ENCODE results near the gene TIE1.

- TF ChIP-seq, protein P1, sequence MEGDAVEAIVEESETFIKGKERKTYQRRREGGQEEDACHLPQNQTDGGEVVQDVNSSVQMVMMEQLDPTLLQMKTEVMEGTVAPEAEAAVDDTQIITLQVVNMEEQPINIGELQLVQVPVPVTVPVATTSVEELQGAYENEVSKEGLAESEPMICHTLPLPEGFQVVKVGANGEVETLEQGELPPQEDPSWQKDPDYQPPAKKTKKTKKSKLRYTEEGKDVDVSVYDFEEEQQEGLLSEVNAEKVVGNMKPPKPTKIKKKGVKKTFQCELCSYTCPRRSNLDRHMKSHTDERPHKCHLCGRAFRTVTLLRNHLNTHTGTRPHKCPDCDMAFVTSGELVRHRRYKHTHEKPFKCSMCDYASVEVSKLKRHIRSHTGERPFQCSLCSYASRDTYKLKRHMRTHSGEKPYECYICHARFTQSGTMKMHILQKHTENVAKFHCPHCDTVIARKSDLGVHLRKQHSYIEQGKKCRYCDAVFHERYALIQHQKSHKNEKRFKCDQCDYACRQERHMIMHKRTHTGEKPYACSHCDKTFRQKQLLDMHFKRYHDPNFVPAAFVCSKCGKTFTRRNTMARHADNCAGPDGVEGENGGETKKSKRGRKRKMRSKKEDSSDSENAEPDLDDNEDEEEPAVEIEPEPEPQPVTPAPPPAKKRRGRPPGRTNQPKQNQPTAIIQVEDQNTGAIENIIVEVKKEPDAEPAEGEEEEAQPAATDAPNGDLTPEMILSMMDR (conservative IDR thresholded peaks at IDR 0.05 in 1 of 2, IDR thresholded peaks at IDR 0.05 in 1 of 2; ENCODE audit: low read depth in 1 of 2, low read length in 2 of 2): no peak
- TF ChIP-seq EZH2 (IDR thresholded peaks at IDR 0.05; ENCODE audit: low read length, missing control alignments): no peak
Measured at GRCh38 chr1:43311521-43311920, 10.7 kb downstream of the TIE1 start.
